ENCODE results near the gene RGP1.

- no peak for TF ChIP-seq CTCF (IDR thresholded peaks at IDR 0.05; ENCODE audit: low read depth, low read length)
- no peak for TF ChIP-seq EZH2phosphoT487 (IDR thresholded peaks at IDR 0.05; ENCODE audit: low read depth)
These were observed 29.5 kb upstream of the RGP1 start for GRCh38 chr9:35719546-35719945.

All from OCI-LY3 (cell line).